MM.1S (cell line): ENCODE results near the gene IGSF8.

ENCODE experiments used
- CTCF ChIP-seq: fragments of 300-600 bp; sonication (generic); IDR thresholded peaks from 2 replicates; pipeline ENCODE4 v1.5.1; 2016; ENCODE audit warnings: antibody characterized with exemption, low read length, mixed read lengths
- EZH2 ChIP-seq: fragments of 300-600 bp; sonication (generic); optimal IDR thresholded peaks from 2 replicates; pipeline ENCODE3; 2017; ENCODE audit warnings: low read depth, mild to moderate bottlenecking, antibody characterized with exemption, low read length, mixed read lengths

DNA sequence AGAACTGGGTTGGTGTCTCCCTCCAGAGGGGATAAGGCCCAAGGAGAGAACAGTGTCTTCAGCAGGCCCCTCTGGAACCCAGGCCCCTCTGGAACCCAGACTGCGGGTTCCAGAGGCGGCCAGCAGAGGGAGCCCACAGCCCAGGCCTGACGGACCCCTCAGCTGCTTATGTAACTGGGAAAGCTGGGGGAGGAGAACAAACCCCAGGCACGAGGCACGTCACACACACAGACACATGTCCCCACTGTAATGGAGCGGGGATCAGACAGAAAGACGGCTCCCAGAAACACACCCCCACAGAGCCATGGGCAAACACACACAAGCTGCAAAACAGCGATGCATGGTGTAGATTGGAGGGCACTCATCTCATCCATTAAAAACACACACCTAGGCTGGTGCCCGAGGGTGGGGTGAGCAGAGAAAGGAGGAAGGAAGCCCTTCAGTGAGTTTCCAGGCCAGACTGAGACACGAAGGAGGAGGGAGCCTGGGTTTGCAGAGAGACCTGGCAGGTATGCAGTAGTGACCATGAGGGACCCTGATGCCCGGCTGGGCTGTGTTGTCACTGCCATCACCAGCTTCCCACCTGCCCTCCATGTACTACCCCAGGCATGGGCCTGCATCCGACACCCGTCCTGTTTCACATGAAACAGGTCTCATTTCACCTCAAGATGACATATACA is 2.8 kb upstream of the IGSF8 start:
- TF ChIP-seq CTCF: peak; percentile 100
- TF ChIP-seq EZH2: no peak
